Measurements from ENCODE around the gene SYT9.

DNA sequence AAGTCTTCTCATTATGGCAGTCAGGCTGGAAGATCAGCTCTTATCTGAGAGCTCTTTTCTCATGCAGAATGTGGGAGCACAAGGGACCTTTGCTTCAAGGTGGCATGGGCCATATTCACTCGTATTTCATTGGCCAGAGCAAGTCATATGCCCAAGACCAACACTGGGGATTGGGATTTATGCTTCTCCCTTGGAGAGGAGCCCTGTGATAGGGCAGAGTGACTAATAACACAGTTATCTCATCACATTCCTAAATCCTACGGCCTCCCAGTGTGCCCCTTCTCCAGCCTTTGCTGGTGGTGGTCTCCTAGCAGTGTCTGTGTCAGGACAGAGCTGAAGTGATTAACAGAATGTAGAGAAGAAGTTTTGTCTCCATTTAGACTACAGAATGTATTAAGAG, 48.6 kb downstream of the SYT9 start:
- TF ChIP-seq, protein P1, sequence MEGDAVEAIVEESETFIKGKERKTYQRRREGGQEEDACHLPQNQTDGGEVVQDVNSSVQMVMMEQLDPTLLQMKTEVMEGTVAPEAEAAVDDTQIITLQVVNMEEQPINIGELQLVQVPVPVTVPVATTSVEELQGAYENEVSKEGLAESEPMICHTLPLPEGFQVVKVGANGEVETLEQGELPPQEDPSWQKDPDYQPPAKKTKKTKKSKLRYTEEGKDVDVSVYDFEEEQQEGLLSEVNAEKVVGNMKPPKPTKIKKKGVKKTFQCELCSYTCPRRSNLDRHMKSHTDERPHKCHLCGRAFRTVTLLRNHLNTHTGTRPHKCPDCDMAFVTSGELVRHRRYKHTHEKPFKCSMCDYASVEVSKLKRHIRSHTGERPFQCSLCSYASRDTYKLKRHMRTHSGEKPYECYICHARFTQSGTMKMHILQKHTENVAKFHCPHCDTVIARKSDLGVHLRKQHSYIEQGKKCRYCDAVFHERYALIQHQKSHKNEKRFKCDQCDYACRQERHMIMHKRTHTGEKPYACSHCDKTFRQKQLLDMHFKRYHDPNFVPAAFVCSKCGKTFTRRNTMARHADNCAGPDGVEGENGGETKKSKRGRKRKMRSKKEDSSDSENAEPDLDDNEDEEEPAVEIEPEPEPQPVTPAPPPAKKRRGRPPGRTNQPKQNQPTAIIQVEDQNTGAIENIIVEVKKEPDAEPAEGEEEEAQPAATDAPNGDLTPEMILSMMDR (IDR thresholded peaks at IDR 0.05): no peak
- no peak for TF ChIP-seq SMC3 (IDR thresholded peaks at IDR 0.05; ENCODE audit: low read depth, low read length)
- TF ChIP-seq, protein P2, sequence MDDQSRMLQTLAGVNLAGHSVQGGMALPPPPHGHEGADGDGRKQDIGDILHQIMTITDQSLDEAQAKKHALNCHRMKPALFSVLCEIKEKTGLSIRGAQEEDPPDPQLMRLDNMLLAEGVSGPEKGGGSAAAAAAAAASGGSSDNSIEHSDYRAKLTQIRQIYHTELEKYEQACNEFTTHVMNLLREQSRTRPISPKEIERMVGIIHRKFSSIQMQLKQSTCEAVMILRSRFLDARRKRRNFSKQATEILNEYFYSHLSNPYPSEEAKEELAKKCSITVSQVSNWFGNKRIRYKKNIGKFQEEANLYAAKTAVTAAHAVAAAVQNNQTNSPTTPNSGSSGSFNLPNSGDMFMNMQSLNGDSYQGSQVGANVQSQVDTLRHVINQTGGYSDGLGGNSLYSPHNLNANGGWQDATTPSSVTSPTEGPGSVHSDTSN (IDR thresholded peaks at IDR 0.05): no peak
- no peak for TF ChIP-seq RCOR1 (IDR thresholded peaks at IDR 0.05; ENCODE audit: low read length)
- TF ChIP-seq EP300 (IDR thresholded peaks at IDR 0.05; ENCODE audit: borderline replicate concordance in 1 of 2, low read depth in 1 of 2, low read length in 1 of 2): no peak
- TF ChIP-seq, protein P3, sequence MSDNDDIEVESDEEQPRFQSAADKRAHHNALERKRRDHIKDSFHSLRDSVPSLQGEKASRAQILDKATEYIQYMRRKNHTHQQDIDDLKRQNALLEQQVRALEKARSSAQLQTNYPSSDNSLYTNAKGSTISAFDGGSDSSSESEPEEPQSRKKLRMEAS (IDR thresholded peaks at IDR 0.05; ENCODE audit: low read depth): no peak
- no peak for TF ChIP-seq JUND (IDR thresholded peaks at IDR 0.05)
- TF ChIP-seq POLR2AphosphoS5 (IDR thresholded peaks at IDR 0.05; ENCODE audit: low read depth, low read length): no peak
- TF ChIP-seq YY1 (IDR thresholded peaks at IDR 0.05; ENCODE audit: low read depth): no peak
